HEK293 (cell line): ENCODE results near the gene ZNF493.

Source experiments
- CTCF ChIA-PET: fragments of 350-600 bp; formaldehyde crosslinking; extraction: SDS; loops from one replicate; lab custom pipeline; 2021; ENCODE audit warnings: antibody characterized with exemption; lab: Yijun Ruan, JAX
- POLR2A ChIA-PET: fragments of 300-600 bp; formaldehyde crosslinking; extraction: SDS; loops from one replicate; lab custom pipeline; 2020; ENCODE audit warnings: antibody characterized with exemption, inconsistent platforms; lab: Yijun Ruan, JAX
- H3K27ac ChIP-seq: fragments of 200-500 bp; sonication (Bioruptor generic); 2 replicates; pipeline ENCODE4 v1.5.1; 2014; ENCODE audit warnings: low read depth, low read length, control low read depth, inconsistent platforms; ENCODE audit errors: extremely low read depth
- H3K36me3 ChIP-seq, 2 experiments: fragments of 200-500 bp in 1 of 2; sonication (Bioruptor generic) in 1 of 2; 1 replicate in 1 of 2; 2 replicates in 1 of 2; pipeline ENCODE4 v1.5.1; 2014 to 2017; ENCODE audit warnings: inconsistent platforms in 2 of 2, low read length in 2 of 2; ENCODE audit not compliant: control insufficient read depth in 2 of 2, insufficient read depth in 1 of 2
- H3K4me1 ChIP-seq: fragments of 200-500 bp; sonication (Bioruptor generic); 2 replicates; pipeline ENCODE4 v1.5.1; 2014; ENCODE audit warnings: mild to moderate bottlenecking, low read length, inconsistent platforms; ENCODE audit not compliant: control insufficient read depth, insufficient read depth
- H3K4me3 ChIP-seq: 2 replicates; pipeline ENCODE4 v1.5.1; 2011; ENCODE audit warnings: low read depth, mild to moderate bottlenecking, control low read depth, low read length, moderate library complexity
- H3K9me3 ChIP-seq: fragments of 200-500 bp; sonication (Bioruptor generic); 2 replicates; pipeline ENCODE4 v1.5.1; 2014; ENCODE audit warnings: low read depth, low read length, inconsistent platforms; ENCODE audit not compliant: control insufficient read depth, insufficient read depth
- BCL11A ChIP-seq: fragments of 450-650 bp; formaldehyde crosslinking; IDR thresholded peaks from 2 replicates; pipeline ENCODE4 v1.5.1; 2016; ENCODE audit warnings: low read depth, missing biosample characterization, missing genetic modification characterization
- EGR2 ChIP-seq: fragments of 450-650 bp; formaldehyde crosslinking; IDR thresholded peaks from 2 replicates; pipeline ENCODE4 v1.5.1; 2016; ENCODE audit warnings: low read depth, missing biosample characterization, missing genetic modification characterization
- OVOL3 ChIP-seq: fragments of 450-650 bp; formaldehyde crosslinking; IDR thresholded peaks from 2 replicates; pipeline ENCODE4 v1.5.1; 2016; ENCODE audit warnings: missing biosample characterization, missing genetic modification characterization
- PRDM1 ChIP-seq: fragments of 450-650 bp; formaldehyde crosslinking; IDR thresholded peaks from 2 replicates; pipeline ENCODE4; 2016; ENCODE audit warnings: missing biosample characterization, missing genetic modification characterization
- TRIM28 ChIP-seq: IDR thresholded peaks from 2 replicates; pipeline ENCODE4 v1.6.1; 2011; ENCODE audit warnings: low read length, control low read depth, borderline replicate concordance
- ZEB2 ChIP-seq: fragments of 450-650 bp; formaldehyde crosslinking; IDR thresholded peaks from 2 replicates; pipeline ENCODE4 v1.5.1; 2016; ENCODE audit warnings: missing biosample characterization, missing genetic modification characterization
- ZNF114 ChIP-seq: fragments of 450-650 bp; formaldehyde crosslinking; IDR thresholded peaks from 2 replicates; pipeline ENCODE4 v1.5.0; 2017; ENCODE audit warnings: missing biosample characterization, missing genetic modification characterization
- ZNF146 ChIP-seq: fragments of 450-650 bp; formaldehyde crosslinking; IDR thresholded peaks from 2 replicates; pipeline ENCODE4 v1.5.1; 2016; ENCODE audit warnings: missing biosample characterization, missing genetic modification characterization
- ZNF16 ChIP-seq: fragments of 450-650 bp; formaldehyde crosslinking; IDR thresholded peaks from 2 replicates; pipeline ENCODE4 v1.5.1; 2016; ENCODE audit warnings: low read depth, missing biosample characterization, missing genetic modification characterization
- ZNF202 ChIP-seq: fragments of 450-650 bp; formaldehyde crosslinking; IDR thresholded peaks from 2 replicates; pipeline ENCODE4 v1.5.1; 2016; ENCODE audit warnings: missing biosample characterization, missing genetic modification characterization, borderline replicate concordance
- ZNF23 ChIP-seq: fragments of 450-650 bp; formaldehyde crosslinking; IDR thresholded peaks from 2 replicates; pipeline ENCODE4 v1.5.1; 2016; ENCODE audit warnings: missing biosample characterization, missing genetic modification characterization, borderline replicate concordance
- ZNF354C ChIP-seq: fragments of 450-650 bp; formaldehyde crosslinking; IDR thresholded peaks from 2 replicates; pipeline ENCODE4 v1.5.1; 2016; ENCODE audit warnings: missing biosample characterization, missing genetic modification characterization, low read depth, borderline replicate concordance
- ZNF391 ChIP-seq: fragments of 450-650 bp; formaldehyde crosslinking; IDR thresholded peaks from 2 replicates; pipeline ENCODE4 v1.5.1; 2016; ENCODE audit warnings: low read depth, missing biosample characterization, missing genetic modification characterization, borderline replicate concordance
- ZNF404 ChIP-seq: fragments of 450-650 bp; formaldehyde crosslinking; IDR thresholded peaks from 2 replicates; pipeline ENCODE4 v1.5.1; 2017; ENCODE audit warnings: missing biosample characterization, missing genetic modification characterization
- ZNF510 ChIP-seq: fragments of 450-650 bp; formaldehyde crosslinking; IDR thresholded peaks from 2 replicates; pipeline ENCODE4 v1.5.1; 2018; ENCODE audit warnings: mild to moderate bottlenecking, missing genetic modification characterization, missing biosample characterization; ENCODE audit not compliant: insufficient replicate concordance
- ZNF514 ChIP-seq: fragments of 450-650 bp; formaldehyde crosslinking; IDR thresholded peaks from 2 replicates; pipeline ENCODE4 v1.5.1; 2016; ENCODE audit warnings: missing biosample characterization, missing genetic modification characterization
- ZNF530 ChIP-seq: fragments of 450-650 bp; formaldehyde crosslinking; IDR thresholded peaks from 2 replicates; pipeline ENCODE4 v1.5.1; 2016; ENCODE audit warnings: low read depth, missing biosample characterization, missing genetic modification characterization
- ZNF561 ChIP-seq: fragments of 450-650 bp; IDR thresholded peaks from 2 replicates; pipeline ENCODE4 v1.5.1; 2018; ENCODE audit warnings: missing biosample characterization, missing genetic modification characterization, borderline replicate concordance
- ZNF610 ChIP-seq: fragments of 450-650 bp; formaldehyde crosslinking; IDR thresholded peaks from 2 replicates; pipeline ENCODE4 v1.5.1; 2016; ENCODE audit warnings: missing biosample characterization, missing genetic modification characterization, borderline replicate concordance
- ZNF626 ChIP-seq: fragments of 450-650 bp; sonication (Bioruptor Pico); formaldehyde crosslinking; IDR thresholded peaks from 2 replicates; pipeline ENCODE4 v1.5.1; 2018; ENCODE audit warnings: missing biosample characterization, missing genetic modification characterization, inconsistent platforms
- ZNF707 ChIP-seq: fragments of 450-650 bp; formaldehyde crosslinking; IDR thresholded peaks from 2 replicates; pipeline ENCODE4 v1.5.1; 2016; ENCODE audit warnings: missing biosample characterization, missing genetic modification characterization
- ZNF747 ChIP-seq: fragments of 450-650 bp; formaldehyde crosslinking; IDR thresholded peaks from 2 replicates; pipeline ENCODE4 v1.5.1; 2016; ENCODE audit warnings: missing biosample characterization, missing genetic modification characterization
- ZNF777 ChIP-seq: fragments of 450-650 bp; formaldehyde crosslinking; IDR thresholded peaks from 2 replicates; pipeline ENCODE4 v1.5.1; 2017; ENCODE audit warnings: missing biosample characterization, missing genetic modification characterization, borderline replicate concordance
- ZNF792 ChIP-seq: fragments of 450-650 bp; formaldehyde crosslinking; IDR thresholded peaks from 2 replicates; pipeline ENCODE4 v1.5.1; 2016; ENCODE audit warnings: missing biosample characterization, missing genetic modification characterization
- ZNF837 ChIP-seq: fragments of 450-650 bp; formaldehyde crosslinking; IDR thresholded peaks from 2 replicates; pipeline ENCODE4 v1.5.1; 2016; ENCODE audit warnings: missing biosample characterization, missing genetic modification characterization
- TF ChIP-seq, protein P1 (sequence below): fragments of 450-650 bp; formaldehyde crosslinking; IDR thresholded peaks from 2 replicates; pipeline ENCODE4 v1.5.1; 2017; ENCODE audit warnings: missing biosample characterization, missing genetic modification characterization
- TF ChIP-seq, protein P2 (sequence below): fragments of 450-650 bp; formaldehyde crosslinking; IDR thresholded peaks from 2 replicates; pipeline ENCODE4 v1.5.1; 2016; ENCODE audit warnings: missing biosample characterization, missing genetic modification characterization
- TF ChIP-seq, protein P3 (sequence below): fragments of 450-650 bp; IDR thresholded peaks from 2 replicates; pipeline ENCODE4 v1.5.1; 2018; ENCODE audit warnings: missing biosample characterization, missing genetic modification characterization
- TF ChIP-seq, protein P4 (sequence below): fragments of 450-650 bp; formaldehyde crosslinking; IDR thresholded peaks from 2 replicates; pipeline ENCODE4 v1.5.1; 2016; ENCODE audit warnings: missing biosample characterization, missing genetic modification characterization
- TF ChIP-seq, protein P5 (sequence below): sonication (generic); formaldehyde crosslinking; IDR thresholded peaks from 2 replicates; pipeline ENCODE4 v1.8.1; 2022; ENCODE audit warnings: mild to moderate bottlenecking, moderate library complexity, missing genetic modification reagents

Gene ZNF493

DNA sequence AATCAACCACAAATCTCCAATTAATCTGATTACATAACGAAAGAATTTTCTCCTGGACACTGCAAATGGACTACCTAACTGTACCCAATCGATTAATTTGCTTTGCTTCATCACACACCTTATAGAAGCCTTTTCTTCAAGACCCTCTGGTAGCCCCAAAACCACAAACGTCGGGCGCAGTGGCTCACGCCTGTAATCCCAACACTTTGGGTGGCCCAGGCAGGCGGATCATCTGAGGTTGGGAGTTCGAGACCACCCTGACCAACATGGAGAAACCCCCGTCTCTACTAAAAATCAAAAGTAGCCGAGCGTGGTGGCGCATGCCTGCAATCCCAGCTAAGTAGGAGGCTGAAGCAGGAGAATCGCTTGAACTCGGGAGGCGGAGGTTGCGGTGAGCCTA is 65.6 kb downstream of the ZNF493 start:
- no peaks in the 10 kb centered on the region for H3K9me3 ChIP-seq
- no peak overlapping the region for H3K4me3 ChIP-seq
- H3K4me1 ChIP-seq, result no peaks in the 10 kb centered on the region
- TF ChIP-seq ZNF514 (tag by site-specific recombination) (no peak), ZNF16 (tag by site-specific recombination) (no peak), ZNF23 (no peak), ZNF837 (no peak), ZNF747 (tag by site-specific recombination) (no peak), OVOL3 (tag by site-specific recombination) (no peak), ZNF202 (tag by site-specific recombination) (no peak), ZNF114 (tag by site-specific recombination) (no peak), ZNF404 (no peak), BCL11A (tag by site-specific recombination) (no peak), ZNF530 (no peak), ZNF561 (tag by site-specific recombination) (no peak), ZNF610 (tag by site-specific recombination) (no peak), ZNF354C (no peak), ZEB2 (tag by site-specific recombination) (no peak), ZNF146 (tag by site-specific recombination) (no peak)
- TF ChIP-seq, protein P1, sequence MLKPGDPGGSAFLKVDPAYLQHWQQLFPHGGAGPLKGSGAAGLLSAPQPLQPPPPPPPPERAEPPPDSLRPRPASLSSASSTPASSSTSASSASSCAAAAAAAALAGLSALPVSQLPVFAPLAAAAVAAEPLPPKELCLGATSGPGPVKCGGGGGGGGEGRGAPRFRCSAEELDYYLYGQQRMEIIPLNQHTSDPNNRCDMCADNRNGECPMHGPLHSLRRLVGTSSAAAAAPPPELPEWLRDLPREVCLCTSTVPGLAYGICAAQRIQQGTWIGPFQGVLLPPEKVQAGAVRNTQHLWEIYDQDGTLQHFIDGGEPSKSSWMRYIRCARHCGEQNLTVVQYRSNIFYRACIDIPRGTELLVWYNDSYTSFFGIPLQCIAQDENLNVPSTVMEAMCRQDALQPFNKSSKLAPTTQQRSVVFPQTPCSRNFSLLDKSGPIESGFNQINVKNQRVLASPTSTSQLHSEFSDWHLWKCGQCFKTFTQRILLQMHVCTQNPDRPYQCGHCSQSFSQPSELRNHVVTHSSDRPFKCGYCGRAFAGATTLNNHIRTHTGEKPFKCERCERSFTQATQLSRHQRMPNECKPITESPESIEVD, result no peak
- TF ChIP-seq, protein P2, sequence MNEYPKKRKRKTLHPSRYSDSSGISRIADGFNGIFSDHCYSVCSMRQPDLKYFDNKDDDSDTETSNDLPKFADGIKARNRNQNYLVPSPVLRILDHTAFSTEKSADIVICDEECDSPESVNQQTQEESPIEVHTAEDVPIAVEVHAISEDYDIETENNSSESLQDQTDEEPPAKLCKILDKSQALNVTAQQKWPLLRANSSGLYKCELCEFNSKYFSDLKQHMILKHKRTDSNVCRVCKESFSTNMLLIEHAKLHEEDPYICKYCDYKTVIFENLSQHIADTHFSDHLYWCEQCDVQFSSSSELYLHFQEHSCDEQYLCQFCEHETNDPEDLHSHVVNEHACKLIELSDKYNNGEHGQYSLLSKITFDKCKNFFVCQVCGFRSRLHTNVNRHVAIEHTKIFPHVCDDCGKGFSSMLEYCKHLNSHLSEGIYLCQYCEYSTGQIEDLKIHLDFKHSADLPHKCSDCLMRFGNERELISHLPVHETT (tag by site-specific recombination), result no peak
- TF ChIP-seq, protein P3, sequence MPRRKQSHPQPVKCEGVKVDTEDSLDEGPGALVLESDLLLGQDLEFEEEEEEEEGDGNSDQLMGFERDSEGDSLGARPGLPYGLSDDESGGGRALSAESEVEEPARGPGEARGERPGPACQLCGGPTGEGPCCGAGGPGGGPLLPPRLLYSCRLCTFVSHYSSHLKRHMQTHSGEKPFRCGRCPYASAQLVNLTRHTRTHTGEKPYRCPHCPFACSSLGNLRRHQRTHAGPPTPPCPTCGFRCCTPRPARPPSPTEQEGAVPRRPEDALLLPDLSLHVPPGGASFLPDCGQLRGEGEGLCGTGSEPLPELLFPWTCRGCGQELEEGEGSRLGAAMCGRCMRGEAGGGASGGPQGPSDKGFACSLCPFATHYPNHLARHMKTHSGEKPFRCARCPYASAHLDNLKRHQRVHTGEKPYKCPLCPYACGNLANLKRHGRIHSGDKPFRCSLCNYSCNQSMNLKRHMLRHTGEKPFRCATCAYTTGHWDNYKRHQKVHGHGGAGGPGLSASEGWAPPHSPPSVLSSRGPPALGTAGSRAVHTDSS (tag by site-specific recombination), result no peak
- TF ChIP-seq, protein P4, sequence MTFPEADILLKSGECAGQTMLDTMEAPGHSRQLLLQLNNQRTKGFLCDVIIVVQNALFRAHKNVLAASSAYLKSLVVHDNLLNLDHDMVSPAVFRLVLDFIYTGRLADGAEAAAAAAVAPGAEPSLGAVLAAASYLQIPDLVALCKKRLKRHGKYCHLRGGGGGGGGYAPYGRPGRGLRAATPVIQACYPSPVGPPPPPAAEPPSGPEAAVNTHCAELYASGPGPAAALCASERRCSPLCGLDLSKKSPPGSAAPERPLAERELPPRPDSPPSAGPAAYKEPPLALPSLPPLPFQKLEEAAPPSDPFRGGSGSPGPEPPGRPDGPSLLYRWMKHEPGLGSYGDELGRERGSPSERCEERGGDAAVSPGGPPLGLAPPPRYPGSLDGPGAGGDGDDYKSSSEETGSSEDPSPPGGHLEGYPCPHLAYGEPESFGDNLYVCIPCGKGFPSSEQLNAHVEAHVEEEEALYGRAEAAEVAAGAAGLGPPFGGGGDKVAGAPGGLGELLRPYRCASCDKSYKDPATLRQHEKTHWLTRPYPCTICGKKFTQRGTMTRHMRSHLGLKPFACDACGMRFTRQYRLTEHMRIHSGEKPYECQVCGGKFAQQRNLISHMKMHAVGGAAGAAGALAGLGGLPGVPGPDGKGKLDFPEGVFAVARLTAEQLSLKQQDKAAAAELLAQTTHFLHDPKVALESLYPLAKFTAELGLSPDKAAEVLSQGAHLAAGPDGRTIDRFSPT (tag by site-specific recombination), result no peak
- CTCF ChIA-PET, result no interaction called here
- no peak overlapping the region for H3K27ac ChIP-seq
- POLR2A ChIA-PET, result interaction anchor here (1.0 kb wide), 1 partner anchor 12 kb away, joined by 3 read pairs; no protein-coding TSS in a partner anchor
- no peaks in the 10 kb centered on the region for H3K36me3 ChIP-seq

DNA sequence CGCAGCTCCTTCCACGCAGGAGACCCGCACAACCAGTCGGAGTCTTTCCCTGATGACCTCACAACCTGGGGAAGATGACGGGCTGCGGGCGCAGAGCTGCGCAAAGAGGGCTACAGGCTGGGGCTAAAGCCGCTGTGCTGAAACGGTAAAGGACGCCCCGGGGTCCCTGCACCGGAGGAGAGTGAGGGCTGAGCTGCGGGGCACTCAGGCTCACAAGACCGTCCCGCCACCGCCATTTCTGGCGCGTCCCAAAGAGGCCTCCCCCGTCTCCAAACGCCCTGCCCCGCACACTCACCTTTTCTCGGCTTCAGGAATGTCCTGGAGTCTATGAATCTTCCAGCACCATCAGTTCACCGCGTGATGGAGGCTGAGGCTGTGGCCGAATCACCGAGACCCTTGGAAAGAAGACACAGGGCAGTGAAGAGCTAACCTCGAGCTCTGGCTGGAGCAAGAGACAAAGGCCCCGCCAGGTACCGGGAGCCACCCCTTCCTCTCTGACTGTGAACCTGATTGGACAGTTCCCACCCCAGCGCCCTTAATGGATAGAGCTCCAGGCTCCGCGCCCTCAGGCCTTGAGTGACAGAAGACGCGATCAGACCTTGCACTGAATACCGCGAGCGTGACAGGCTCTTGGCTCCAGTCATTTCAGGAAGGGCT is 66.6 kb downstream of the ZNF493 start:
- CTCF ChIA-PET, result no interaction called here
- POLR2A ChIA-PET, result interaction anchor here (0.6 to 1.0 kb wide), 2 partner anchors 11 kb away, joined by 3 read pairs; no protein-coding TSS in a partner anchor
- H3K27ac ChIP-seq, result no peak overlapping the region
- TF ChIP-seq, protein P5, sequence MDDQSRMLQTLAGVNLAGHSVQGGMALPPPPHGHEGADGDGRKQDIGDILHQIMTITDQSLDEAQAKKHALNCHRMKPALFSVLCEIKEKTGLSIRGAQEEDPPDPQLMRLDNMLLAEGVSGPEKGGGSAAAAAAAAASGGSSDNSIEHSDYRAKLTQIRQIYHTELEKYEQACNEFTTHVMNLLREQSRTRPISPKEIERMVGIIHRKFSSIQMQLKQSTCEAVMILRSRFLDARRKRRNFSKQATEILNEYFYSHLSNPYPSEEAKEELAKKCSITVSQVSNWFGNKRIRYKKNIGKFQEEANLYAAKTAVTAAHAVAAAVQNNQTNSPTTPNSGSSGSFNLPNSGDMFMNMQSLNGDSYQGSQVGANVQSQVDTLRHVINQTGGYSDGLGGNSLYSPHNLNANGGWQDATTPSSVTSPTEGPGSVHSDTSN (CRISPR knock-in tag), result no peak
- TF ChIP-seq ZNF510 (tag by site-specific recombination) (no peak), ZNF792 (tag by site-specific recombination) (no peak), EGR2 (tag by site-specific recombination) (no peak), PRDM1 (tag by site-specific recombination) (no peak), ZNF707 (no peak), ZNF391 (tag by site-specific recombination) (no peak), TRIM28 (no peak), ZNF777 (tag by site-specific recombination) (no peak), ZNF610 (tag by site-specific recombination) (no peak), ZNF626 (tag by site-specific recombination) (no peak)

More for the DNA sequence above, 66.6 kb downstream of the ZNF493 start:
- H3K36me3 ChIP-seq, result no peaks in the 10 kb centered on the region
- H3K4me3 ChIP-seq, result peak overlapping the region; percentile 43
- no peaks in the 10 kb centered on the region for H3K9me3 ChIP-seq
- no peaks in the 10 kb centered on the region for H3K4me1 ChIP-seq
